Measurements from ENCODE around the gene C3orf33. TPM values are rescaled to one million over a fixed set of nuclear protein-coding genes. Genes with fewer than 3 reads are reported as not detected.

The C3orf33 gene
- total and polyA plus RNA-seq, 2 donors, result 1.4 to 3.1 TPM

GRCh38 chr3:155766206-155766605 is 39.9 kb downstream of the C3orf33 start:
- Histone ChIP-seq H3K27me3 (ENCODE audit: control insufficient read depth in 2 of 2, insufficient read depth in 1 of 2, low read length in 1 of 2) (no peaks in the 10 kb centered on the region), H3K27ac (ENCODE audit: low read depth in 1 of 2, low read length in 1 of 2) (no peak overlapping the region), H3K36me3 (ENCODE audit: control insufficient read depth in 2 of 2, insufficient read depth in 2 of 2, low read length in 1 of 2) (peaks cover 0 to 6% of the 10 kb centered on the region in 2 donors), H3K4me3 (ENCODE audit: low read length in 2 of 2) (no peak overlapping the region), H3K9me3 (ENCODE audit: control insufficient read depth in 2 of 2, insufficient read depth in 1 of 2, low read length in 1 of 2) (peaks cover 2 to 11% of the 10 kb centered on the region in 2 donors), H3K4me1 (ENCODE audit: control insufficient read depth in 2 of 2, insufficient read depth in 2 of 2, low read length in 2 of 2) (no peaks in the 10 kb centered on the region)
- WGBS, result 99% methylated on average over 1 of the region's 1 CpG
- no peak for DNase-seq (ENCODE audit: low read depth in 6 of 9, low spot score in 9 of 9)

- H3K27ac ChIP-seq (ENCODE audit: low read depth in 1 of 2, low read length in 1 of 2), result no peak overlapping the region
- WGBS, result 76% methylated on average over 3 of the region's 3 CpGs
- no peaks in the 10 kb centered on the region for H3K9me3 ChIP-seq (ENCODE audit: control insufficient read depth in 2 of 2, insufficient read depth in 1 of 2, low read length in 1 of 2)
- no peaks in the 10 kb centered on the region for H3K27me3 ChIP-seq (ENCODE audit: control insufficient read depth in 2 of 2, insufficient read depth in 1 of 2, low read length in 1 of 2)
- H3K4me3 ChIP-seq (ENCODE audit: low read length in 2 of 2), result no peak overlapping the region
- no peaks in the 10 kb centered on the region for H3K4me1 ChIP-seq (ENCODE audit: control insufficient read depth in 2 of 2, insufficient read depth in 2 of 2, low read length in 2 of 2)
- no peaks in the 10 kb centered on the region for H3K36me3 ChIP-seq (ENCODE audit: control insufficient read depth in 2 of 2, insufficient read depth in 2 of 2, low read length in 1 of 2)
- no peak for DNase-seq (ENCODE audit: low read depth in 6 of 9, low spot score in 9 of 9)
These were observed 42.1 kb downstream of the C3orf33 start for GRCh38 chr3:155763870-155764463.

GRCh38 chr3:155760653-155761052 is 45.4 kb downstream of the C3orf33 start:
- H3K4me3 ChIP-seq (ENCODE audit: low read length in 2 of 2), result no peak overlapping the region
- DNase-seq (ENCODE audit: low read depth in 6 of 9, low spot score in 9 of 9), result no peak
- 98% methylated on average over 4 of the region's 4 CpGs for WGBS
- no peak overlapping the region for H3K27ac ChIP-seq (ENCODE audit: low read depth in 1 of 2, low read length in 1 of 2)
- H3K9me3 ChIP-seq (ENCODE audit: control insufficient read depth in 2 of 2, insufficient read depth in 1 of 2, low read length in 1 of 2), result no peaks in the 10 kb centered on the region
- no peaks in the 10 kb centered on the region for H3K27me3 ChIP-seq (ENCODE audit: control insufficient read depth in 2 of 2, insufficient read depth in 1 of 2, low read length in 1 of 2)
- no peaks in the 10 kb centered on the region for H3K36me3 ChIP-seq (ENCODE audit: control insufficient read depth in 2 of 2, insufficient read depth in 2 of 2, low read length in 1 of 2)
- H3K4me1 ChIP-seq (ENCODE audit: control insufficient read depth in 2 of 2, insufficient read depth in 2 of 2, low read length in 2 of 2), result no peaks in the 10 kb centered on the region

- H3K27me3 ChIP-seq (ENCODE audit: control insufficient read depth in 2 of 2, insufficient read depth in 1 of 2, low read length in 1 of 2), result no peaks in the 10 kb centered on the region
- H3K4me3 ChIP-seq (ENCODE audit: low read length in 2 of 2), result no peak overlapping the region
- H3K36me3 ChIP-seq (ENCODE audit: control insufficient read depth in 2 of 2, insufficient read depth in 2 of 2, low read length in 1 of 2), result no peaks in the 10 kb centered on the region
- no peaks in the 10 kb centered on the region for H3K4me1 ChIP-seq (ENCODE audit: control insufficient read depth in 2 of 2, insufficient read depth in 2 of 2, low read length in 2 of 2)
- H3K27ac ChIP-seq (ENCODE audit: low read depth in 1 of 2, low read length in 1 of 2), result no peak overlapping the region
- H3K9me3 ChIP-seq (ENCODE audit: control insufficient read depth in 2 of 2, insufficient read depth in 1 of 2, low read length in 1 of 2), result no peaks in the 10 kb centered on the region
- DNase-seq (ENCODE audit: low read depth in 6 of 9, low spot score in 9 of 9), result no peak
- WGBS, result 91% methylated on average over 7 of the region's 7 CpGs
These were observed 48.5 kb downstream of the C3orf33 start for GRCh38 chr3:155757577-155757976.

GRCh38 chr3:155753038-155753639 is 52.9 kb downstream of the C3orf33 start:
- Histone ChIP-seq H3K4me1 (ENCODE audit: control insufficient read depth in 2 of 2, insufficient read depth in 2 of 2, low read length in 2 of 2) (no peaks in the 10 kb centered on the region), H3K4me3 (ENCODE audit: low read length in 2 of 2) (no peak overlapping the region), H3K27ac (ENCODE audit: low read depth in 1 of 2, low read length in 1 of 2) (no peak overlapping the region), H3K27me3 (ENCODE audit: control insufficient read depth in 2 of 2, insufficient read depth in 1 of 2, low read length in 1 of 2) (no peaks in the 10 kb centered on the region), H3K9me3 (ENCODE audit: control insufficient read depth in 2 of 2, insufficient read depth in 1 of 2, low read length in 1 of 2) (no peaks in the 10 kb centered on the region), H3K36me3 (ENCODE audit: control insufficient read depth in 2 of 2, insufficient read depth in 2 of 2, low read length in 1 of 2) (no peaks in the 10 kb centered on the region)
- 83% methylated on average over 11 of the region's 11 CpGs for WGBS
- DNase-seq (ENCODE audit: low read depth in 6 of 9, low spot score in 9 of 9), result peak in 2 of 9 donors; percentile 13 to 45

GRCh38 chr3:155748611-155749365 is 57.3 kb downstream of the C3orf33 start:
- Histone ChIP-seq H3K36me3 (ENCODE audit: control insufficient read depth in 2 of 2, insufficient read depth in 2 of 2, low read length in 1 of 2) (no peaks in the 10 kb centered on the region), H3K4me1 (ENCODE audit: control insufficient read depth in 2 of 2, insufficient read depth in 2 of 2, low read length in 2 of 2) (peaks cover 2 to 14% of the 10 kb centered on the region in 2 donors), H3K9me3 (ENCODE audit: control insufficient read depth in 2 of 2, insufficient read depth in 1 of 2, low read length in 1 of 2) (peaks cover 0 to 3% of the 10 kb centered on the region in 2 donors), H3K4me3 (ENCODE audit: low read length in 2 of 2) (no peak overlapping the region), H3K27me3 (ENCODE audit: control insufficient read depth in 2 of 2, insufficient read depth in 1 of 2, low read length in 1 of 2) (peaks cover 14 to 31% of the 10 kb centered on the region in 2 donors), H3K27ac (ENCODE audit: low read depth in 1 of 2, low read length in 1 of 2) (no peak overlapping the region)
- 95% methylated on average over 8 of the region's 8 CpGs for WGBS
- DNase-seq (ENCODE audit: low read depth in 6 of 9, low spot score in 9 of 9), result no peak

GRCh38 chr3:155747946-155748290 is 58.2 kb downstream of the C3orf33 start:
- H3K9me3 ChIP-seq (ENCODE audit: control insufficient read depth in 2 of 2, insufficient read depth in 1 of 2, low read length in 1 of 2), result peaks cover 0 to 3% of the 10 kb centered on the region in 2 donors
- WGBS, result 93% methylated on average over 3 of the region's 3 CpGs
- no peak overlapping the region for H3K4me3 ChIP-seq (ENCODE audit: low read length in 2 of 2)
- H3K27ac ChIP-seq (ENCODE audit: low read depth in 1 of 2, low read length in 1 of 2), result no peak overlapping the region
- H3K36me3 ChIP-seq (ENCODE audit: control insufficient read depth in 2 of 2, insufficient read depth in 2 of 2, low read length in 1 of 2), result no peaks in the 10 kb centered on the region
- DNase-seq (ENCODE audit: low read depth in 6 of 9, low spot score in 9 of 9), result no peak
- peaks cover 15 to 39% of the 10 kb centered on the region in 2 donors for H3K27me3 ChIP-seq (ENCODE audit: control insufficient read depth in 2 of 2, insufficient read depth in 1 of 2, low read length in 1 of 2)
- H3K4me1 ChIP-seq (ENCODE audit: control insufficient read depth in 2 of 2, insufficient read depth in 2 of 2, low read length in 2 of 2), result peaks cover 5 to 18% of the 10 kb centered on the region in 2 donors

- Histone ChIP-seq H3K4me1 (ENCODE audit: control insufficient read depth in 2 of 2, insufficient read depth in 2 of 2, low read length in 2 of 2) (peaks cover 5 to 18% of the 10 kb centered on the region in 2 donors), H3K27me3 (ENCODE audit: control insufficient read depth in 2 of 2, insufficient read depth in 1 of 2, low read length in 1 of 2) (peaks cover 15 to 42% of the 10 kb centered on the region in 2 donors), H3K4me3 (ENCODE audit: low read length in 2 of 2) (no peak overlapping the region), H3K9me3 (ENCODE audit: control insufficient read depth in 2 of 2, insufficient read depth in 1 of 2, low read length in 1 of 2) (peaks cover 0 to 3% of the 10 kb centered on the region in 2 donors), H3K36me3 (ENCODE audit: control insufficient read depth in 2 of 2, insufficient read depth in 2 of 2, low read length in 1 of 2) (no peaks in the 10 kb centered on the region), H3K27ac (ENCODE audit: low read depth in 1 of 2, low read length in 1 of 2) (no peak overlapping the region)
- 89% methylated on average over 2 of the region's 2 CpGs for WGBS
- DNase-seq (ENCODE audit: low read depth in 6 of 9, low spot score in 9 of 9), result no peak
These were observed 58.7 kb downstream of the C3orf33 start for GRCh38 chr3:155747286-155747945.

- Histone ChIP-seq H3K36me3 (ENCODE audit: control insufficient read depth in 2 of 2, insufficient read depth in 2 of 2, low read length in 1 of 2) (no peaks in the 10 kb centered on the region), H3K27ac (ENCODE audit: low read depth in 1 of 2, low read length in 1 of 2) (no peak overlapping the region), H3K4me1 (ENCODE audit: control insufficient read depth in 2 of 2, insufficient read depth in 2 of 2, low read length in 2 of 2) (peaks cover 5 to 18% of the 10 kb centered on the region in 2 donors), H3K27me3 (ENCODE audit: control insufficient read depth in 2 of 2, insufficient read depth in 1 of 2, low read length in 1 of 2) (peaks cover 15 to 44% of the 10 kb centered on the region in 2 donors), H3K4me3 (ENCODE audit: low read length in 2 of 2) (no peak overlapping the region), H3K9me3 (ENCODE audit: control insufficient read depth in 2 of 2, insufficient read depth in 1 of 2, low read length in 1 of 2) (peaks cover 0 to 3% of the 10 kb centered on the region in 2 donors)
- DNase-seq (ENCODE audit: low read depth in 6 of 9, low spot score in 9 of 9), result no peak
- 87% methylated on average over 1 of the region's 1 CpG for WGBS
These were observed 59.4 kb downstream of the C3orf33 start for GRCh38 chr3:155746703-155747102.
